Activated T-cell treated with anti-CD3 and anti-CD28 coated beads for 48 hours (primary cell): Measurements from ENCODE around the gene TMEM45A.

Source experiments
- DNase-seq: peaks from one replicate; pipeline ENCODE4 v3.0.0-alpha.2; 2020; ENCODE audit warnings: low read depth

TMEM45A gene

DNA sequence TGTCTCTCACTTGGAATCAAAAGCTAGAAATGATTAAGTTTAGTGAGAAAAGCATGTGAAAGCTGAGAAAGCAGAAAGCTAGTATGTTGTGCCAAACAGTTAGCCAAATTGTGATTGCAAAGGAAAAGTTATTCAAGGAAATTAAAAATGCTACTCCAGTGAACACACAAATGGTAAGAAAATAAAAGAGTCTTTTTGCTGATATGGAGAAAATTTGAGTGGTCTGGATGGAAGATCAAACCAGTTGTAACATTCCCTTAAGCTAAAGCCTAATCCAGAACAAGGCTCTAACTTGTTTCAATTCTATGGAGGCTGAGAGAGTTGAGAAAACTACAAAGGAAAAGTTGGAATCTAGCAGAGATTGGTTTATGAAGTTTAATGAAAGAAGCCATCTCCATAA lies 128.8 kb downstream of the TMEM45A start:
- no peak for DNase-seq
